OCI-LY3 (cell line): ENCODE results near the gene COPB2.

ENCODE experiments used
- EZH2phosphoT487 ChIP-seq: fragments of 200-600 bp; shearing (Covaris generic); IDR thresholded peaks from 2 replicates; pipeline ENCODE4 v1.6.1; 2018; ENCODE audit warnings: antibody characterized with exemption, mixed run types, low read depth
- TF ChIP-seq, protein P1 (sequence below): fragments of 200-600, 300-600 bp; sonication (generic); IDR thresholded peaks from 2 replicates; pipeline ENCODE4 v1.5.1; 2014; ENCODE audit warnings: antibody characterized with exemption, low read length, low read depth

DNA sequence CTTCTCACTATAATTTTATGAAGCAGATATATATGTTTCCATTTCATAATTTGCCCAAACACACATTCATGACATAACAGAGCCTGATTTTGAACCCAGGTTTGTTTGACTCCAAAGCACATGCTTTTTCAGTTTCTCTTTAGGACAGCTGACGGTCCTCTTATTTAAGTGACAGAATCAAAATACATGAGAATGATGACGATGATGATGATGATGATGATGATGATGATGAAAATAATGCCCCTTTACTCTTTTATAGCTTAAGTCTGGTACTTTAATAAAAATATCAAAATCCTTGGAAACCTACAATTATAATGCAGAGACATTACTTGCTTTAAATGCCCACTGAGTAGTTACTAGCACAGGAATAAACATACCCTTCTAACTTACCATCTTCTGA is 15.3 kb downstream of the COPB2 start:
- TF ChIP-seq, protein P1, sequence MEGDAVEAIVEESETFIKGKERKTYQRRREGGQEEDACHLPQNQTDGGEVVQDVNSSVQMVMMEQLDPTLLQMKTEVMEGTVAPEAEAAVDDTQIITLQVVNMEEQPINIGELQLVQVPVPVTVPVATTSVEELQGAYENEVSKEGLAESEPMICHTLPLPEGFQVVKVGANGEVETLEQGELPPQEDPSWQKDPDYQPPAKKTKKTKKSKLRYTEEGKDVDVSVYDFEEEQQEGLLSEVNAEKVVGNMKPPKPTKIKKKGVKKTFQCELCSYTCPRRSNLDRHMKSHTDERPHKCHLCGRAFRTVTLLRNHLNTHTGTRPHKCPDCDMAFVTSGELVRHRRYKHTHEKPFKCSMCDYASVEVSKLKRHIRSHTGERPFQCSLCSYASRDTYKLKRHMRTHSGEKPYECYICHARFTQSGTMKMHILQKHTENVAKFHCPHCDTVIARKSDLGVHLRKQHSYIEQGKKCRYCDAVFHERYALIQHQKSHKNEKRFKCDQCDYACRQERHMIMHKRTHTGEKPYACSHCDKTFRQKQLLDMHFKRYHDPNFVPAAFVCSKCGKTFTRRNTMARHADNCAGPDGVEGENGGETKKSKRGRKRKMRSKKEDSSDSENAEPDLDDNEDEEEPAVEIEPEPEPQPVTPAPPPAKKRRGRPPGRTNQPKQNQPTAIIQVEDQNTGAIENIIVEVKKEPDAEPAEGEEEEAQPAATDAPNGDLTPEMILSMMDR, result no peak
- TF ChIP-seq EZH2phosphoT487, result no peak
